Testis (tissue), 2 donors: ENCODE results near the gene CSF1.

ENCODE experiments used
- POLR2A ChIP-seq: fragments of 450-650 bp; IDR thresholded peaks from one replicate; pipeline ENCODE4 v1.6.1; 2017; ENCODE audit warnings: antibody characterized with exemption, mild to moderate bottlenecking, moderate library complexity
- TF ChIP-seq, protein P1 (sequence below), 3 experiments: fragments of 450-650 bp in 2 of 3; fragments of 200-600 bp in 1 of 3; sonication (generic) in 1 of 3; IDR thresholded peaks; one replicate each; pipeline ENCODE4 v1.5.1; 2016 to 2019; ENCODE audit warnings: antibody characterized with exemption in 3 of 3, mild to moderate bottlenecking in 2 of 3, moderate library complexity in 1 of 3

DNA sequence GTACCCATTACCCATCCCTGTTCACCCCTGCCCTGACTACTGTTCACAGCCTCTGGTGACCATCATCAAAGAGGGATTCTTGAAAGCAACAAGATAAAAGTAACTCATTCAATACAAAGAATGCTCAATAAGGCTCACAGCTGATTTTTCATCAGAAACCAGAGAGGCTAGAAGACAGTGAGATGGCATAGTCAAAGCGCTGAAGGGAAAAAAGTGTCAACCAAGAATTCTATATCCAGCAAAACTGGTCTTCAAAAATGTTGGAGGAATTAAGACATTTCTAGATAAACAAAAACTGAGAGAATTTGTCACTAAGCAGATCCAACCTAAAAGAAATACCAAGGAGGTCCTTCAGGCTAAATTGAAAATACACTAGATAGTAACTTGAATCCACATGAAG is 27.1 kb downstream of the CSF1 start:
- TF ChIP-seq, protein P1, sequence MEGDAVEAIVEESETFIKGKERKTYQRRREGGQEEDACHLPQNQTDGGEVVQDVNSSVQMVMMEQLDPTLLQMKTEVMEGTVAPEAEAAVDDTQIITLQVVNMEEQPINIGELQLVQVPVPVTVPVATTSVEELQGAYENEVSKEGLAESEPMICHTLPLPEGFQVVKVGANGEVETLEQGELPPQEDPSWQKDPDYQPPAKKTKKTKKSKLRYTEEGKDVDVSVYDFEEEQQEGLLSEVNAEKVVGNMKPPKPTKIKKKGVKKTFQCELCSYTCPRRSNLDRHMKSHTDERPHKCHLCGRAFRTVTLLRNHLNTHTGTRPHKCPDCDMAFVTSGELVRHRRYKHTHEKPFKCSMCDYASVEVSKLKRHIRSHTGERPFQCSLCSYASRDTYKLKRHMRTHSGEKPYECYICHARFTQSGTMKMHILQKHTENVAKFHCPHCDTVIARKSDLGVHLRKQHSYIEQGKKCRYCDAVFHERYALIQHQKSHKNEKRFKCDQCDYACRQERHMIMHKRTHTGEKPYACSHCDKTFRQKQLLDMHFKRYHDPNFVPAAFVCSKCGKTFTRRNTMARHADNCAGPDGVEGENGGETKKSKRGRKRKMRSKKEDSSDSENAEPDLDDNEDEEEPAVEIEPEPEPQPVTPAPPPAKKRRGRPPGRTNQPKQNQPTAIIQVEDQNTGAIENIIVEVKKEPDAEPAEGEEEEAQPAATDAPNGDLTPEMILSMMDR (IDR thresholded peaks at IDR 0.05): no peak
- TF ChIP-seq POLR2A: no peak
